Thoracic aorta (tissue), 2 donors: ENCODE results near the gene SENP2. TPM values are rescaled to one million over a fixed set of nuclear protein-coding genes. Genes with fewer than 3 reads are reported as not detected.

ENCODE experiments used
- ATAC-seq: fragments of 150-250 bp; one replicate; pipeline ENCODE4 v1.8.0; 2017; ENCODE audit warnings: low read depth; ENCODE audit not compliant: insufficient number of reproducible peaks, low FRiP score
- DNase-seq: peaks from one replicate; pipeline ENCODE4 v3.0.0-alpha.2; 2020; ENCODE audit warnings: low spot score
- H3K27ac ChIP-seq, 2 donors: fragments of 200-600 bp; sonication (generic); 1 replicate in 1 of 2; 2 replicates in 1 of 2; pipeline ENCODE4 v1.5.1; 2016; ENCODE audit warnings: mild to moderate bottlenecking in 2 of 2, moderate library complexity in 2 of 2
- H3K27me3 ChIP-seq: fragments of 200-600 bp; sonication (generic); replicated peaks from 2 replicates; pipeline ENCODE4 v1.6.0; 2016; ENCODE audit warnings: mild to moderate bottlenecking; ENCODE audit not compliant: insufficient read depth
- H3K36me3 ChIP-seq: fragments of 200-600 bp; sonication (generic); one replicate; pipeline ENCODE4 v1.5.1; 2016
- H3K4me1 ChIP-seq, 2 donors: fragments of 200-600 bp; sonication (generic); 1 replicate in 1 of 2; 2 replicates in 1 of 2; pipeline versions ENCODE4 v1.5.1 to v1.6.0; 2016; ENCODE audit warnings: low read depth in 2 of 2, mild to moderate bottlenecking in 1 of 2; ENCODE audit not compliant: control insufficient read depth in 1 of 2
- H3K4me3 ChIP-seq: fragments of 200-600 bp; sonication (generic); 2 replicates; pipeline ENCODE4 v1.5.1; 2016; ENCODE audit warnings: mild to moderate bottlenecking
- H3K9me3 ChIP-seq: fragments of 200-600 bp; sonication (generic); 2 replicates; pipeline ENCODE4 v1.5.1; 2016
- total RNA-seq, 2 donors: library from RNA; depleted of rRNA; stranded (reverse); fragments of >200 nt; gene quantifications; one replicate each; pipeline versions ENCODE4 v1.1.0 to v1.2.3, GENCODE V29; 2016
- TF ChIP-seq, protein P1 (sequence below): fragments of 200-600 bp; sonication (generic); IDR thresholded peaks from one replicate; pipeline ENCODE4 v1.5.1; 2019; ENCODE audit warnings: antibody characterized with exemption

Gene SENP2
- 10 to 100 TPM; 23.2 to 49.0 TPM for total RNA-seq

DNA sequence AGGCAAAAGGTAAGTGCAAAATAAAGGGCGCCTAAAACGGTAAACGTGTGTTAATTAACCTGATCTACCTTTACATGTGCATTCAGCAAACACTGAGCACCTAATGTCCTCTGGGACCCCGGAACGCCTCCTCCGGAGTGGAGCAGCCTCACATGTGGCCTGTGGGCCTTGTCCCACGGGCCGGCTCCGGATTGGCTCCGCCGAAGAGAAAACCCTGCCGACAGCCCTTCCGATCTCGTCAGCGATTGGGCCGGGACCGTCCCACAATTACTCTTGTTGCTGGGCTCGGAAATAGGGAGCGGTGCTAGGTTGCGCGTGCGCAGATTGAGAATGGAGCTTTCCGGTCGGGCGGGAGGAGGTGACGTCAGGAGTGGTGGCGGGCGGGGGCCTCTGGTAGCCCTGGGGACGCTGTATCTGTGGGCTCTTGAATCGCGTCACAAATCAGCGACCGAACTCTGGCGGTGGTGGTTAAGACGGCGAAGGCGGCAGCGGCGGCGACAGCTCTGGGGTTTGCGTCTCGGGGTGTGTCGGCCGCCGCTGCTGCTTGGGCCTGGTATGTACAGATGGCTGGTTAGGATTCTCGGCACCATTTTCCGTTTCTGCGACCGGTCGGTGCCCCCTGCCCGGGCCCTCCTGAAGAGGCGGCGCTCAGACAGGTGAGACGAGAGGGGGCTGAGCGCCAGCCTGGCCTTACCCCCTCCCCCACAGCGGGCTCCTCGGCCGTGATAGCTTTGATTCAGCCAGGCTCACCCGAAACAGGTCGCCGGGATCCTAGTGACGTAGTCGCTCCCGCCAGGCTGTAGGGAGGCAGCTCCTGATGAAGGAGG lies at the start of gene SENP2:
TSS of gene SENP2 (plus strand) at position 437 of the 827 bp plus-strand sequence. CDS start at position 556, 119 bp downstream.
- TF ChIP-seq, protein P1, sequence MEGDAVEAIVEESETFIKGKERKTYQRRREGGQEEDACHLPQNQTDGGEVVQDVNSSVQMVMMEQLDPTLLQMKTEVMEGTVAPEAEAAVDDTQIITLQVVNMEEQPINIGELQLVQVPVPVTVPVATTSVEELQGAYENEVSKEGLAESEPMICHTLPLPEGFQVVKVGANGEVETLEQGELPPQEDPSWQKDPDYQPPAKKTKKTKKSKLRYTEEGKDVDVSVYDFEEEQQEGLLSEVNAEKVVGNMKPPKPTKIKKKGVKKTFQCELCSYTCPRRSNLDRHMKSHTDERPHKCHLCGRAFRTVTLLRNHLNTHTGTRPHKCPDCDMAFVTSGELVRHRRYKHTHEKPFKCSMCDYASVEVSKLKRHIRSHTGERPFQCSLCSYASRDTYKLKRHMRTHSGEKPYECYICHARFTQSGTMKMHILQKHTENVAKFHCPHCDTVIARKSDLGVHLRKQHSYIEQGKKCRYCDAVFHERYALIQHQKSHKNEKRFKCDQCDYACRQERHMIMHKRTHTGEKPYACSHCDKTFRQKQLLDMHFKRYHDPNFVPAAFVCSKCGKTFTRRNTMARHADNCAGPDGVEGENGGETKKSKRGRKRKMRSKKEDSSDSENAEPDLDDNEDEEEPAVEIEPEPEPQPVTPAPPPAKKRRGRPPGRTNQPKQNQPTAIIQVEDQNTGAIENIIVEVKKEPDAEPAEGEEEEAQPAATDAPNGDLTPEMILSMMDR: no peak
- peak within 1 kb of the TSS; percentile 85 for H3K4me3 ChIP-seq
- peak; percentile 98 for DNase-seq
- no peaks in the 10 kb centered on the region for H3K27me3 ChIP-seq
- no peaks in the 10 kb centered on the region for H3K36me3 ChIP-seq
- ATAC-seq: peak; percentile 99
- peaks cover 16 to 37% of the 10 kb centered on the region in 2 donors for H3K4me1 ChIP-seq
- no peaks in the 10 kb centered on the region for H3K9me3 ChIP-seq
- H3K27ac ChIP-seq: peak within 1 kb of the TSS; percentile 83 to 92

DNA sequence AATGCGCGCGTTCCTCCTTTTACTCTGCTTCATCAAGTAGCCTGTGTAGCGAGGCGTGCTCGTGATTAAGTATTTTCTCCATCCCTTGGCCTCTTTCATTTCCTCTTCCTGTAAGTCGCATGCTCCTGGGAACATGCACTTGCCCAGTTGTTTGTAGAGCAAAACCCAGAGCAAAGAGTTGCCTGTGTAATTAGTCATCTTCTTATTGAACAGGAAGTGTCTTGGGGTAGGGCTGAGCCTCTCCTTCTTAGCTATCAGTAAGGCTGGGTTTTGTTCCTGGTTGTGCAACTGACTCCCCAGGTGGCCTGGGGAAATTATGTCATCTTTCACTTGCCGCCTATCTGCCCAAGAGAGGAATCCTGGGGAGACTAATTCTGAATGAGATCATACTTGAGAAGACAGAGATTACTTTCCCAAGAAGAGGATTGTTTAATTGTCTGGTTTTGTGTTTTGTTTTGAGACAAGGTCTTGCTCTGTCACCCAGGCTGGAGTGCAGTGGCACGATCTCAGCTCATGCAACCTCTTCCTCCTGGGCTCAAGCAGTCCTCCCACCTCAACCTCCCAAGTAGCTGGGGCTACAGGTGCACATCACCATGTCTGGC lies 48.6 kb upstream of the SENP2 start:
- Histone ChIP-seq H3K4me1 (no peaks in the 10 kb centered on the region), H3K36me3 (no peaks in the 10 kb centered on the region), H3K4me3 (no peak overlapping the region), H3K27me3 (no peaks in the 10 kb centered on the region), H3K27ac (no peak overlapping the region), H3K9me3 (no peaks in the 10 kb centered on the region)
- DNase-seq (peak; percentile 4), ATAC-seq (peak; percentile 67)
- TF ChIP-seq, protein P1: no peak

DNA sequence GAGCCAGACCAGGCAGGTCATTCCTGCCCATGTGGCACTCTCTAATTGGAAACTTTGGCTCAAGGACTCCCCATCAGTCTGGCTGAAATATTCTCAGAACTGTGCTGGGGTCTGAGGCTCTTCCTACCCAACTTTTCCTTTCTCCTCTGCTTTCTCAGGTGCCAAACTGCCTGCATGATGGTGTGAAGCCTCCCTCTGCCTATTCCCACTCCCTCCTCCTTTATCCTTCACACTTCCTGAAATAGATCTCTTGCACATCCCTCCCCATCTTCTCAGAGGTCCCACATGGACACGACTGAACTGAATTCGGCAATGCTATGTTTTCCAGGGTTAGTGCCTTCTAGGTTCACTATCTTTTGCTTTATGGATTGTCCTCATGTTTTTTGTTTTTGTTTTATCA lies 46.2 kb upstream of the SENP2 start:
- H3K4me1 ChIP-seq: no peaks in the 10 kb centered on the region

DNA sequence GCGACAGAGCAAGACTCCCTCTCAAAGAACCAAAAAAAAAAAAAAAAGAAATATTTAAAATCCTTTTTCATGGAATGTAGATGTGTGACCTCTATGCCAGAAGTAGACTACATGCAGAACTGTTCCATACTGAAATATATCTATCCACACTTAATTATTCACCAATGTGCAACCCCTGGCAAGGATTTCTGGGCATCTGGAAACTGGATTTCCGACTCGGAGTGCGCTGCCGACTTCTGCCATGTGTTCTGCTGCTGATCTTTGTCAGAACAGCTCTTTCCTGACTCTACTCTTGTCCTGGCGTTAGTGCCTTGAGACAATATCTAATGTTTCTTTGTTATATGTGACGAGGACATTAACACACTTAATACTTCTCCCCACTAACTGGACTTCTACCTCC lies 45.4 kb upstream of the SENP2 start:
- Histone ChIP-seq H3K27me3 (no peaks in the 10 kb centered on the region), H3K4me3 (no peak overlapping the region), H3K9me3 (no peaks in the 10 kb centered on the region), H3K4me1 (no peaks in the 10 kb centered on the region), H3K27ac (no peak overlapping the region), H3K36me3 (no peaks in the 10 kb centered on the region)
- DNase-seq: no peak
- no peak for ATAC-seq
- TF ChIP-seq, protein P1: no peak

More for the DNA sequence above, 46.2 kb upstream of the SENP2 start:
- TF ChIP-seq, protein P1: no peak
- Histone ChIP-seq H3K36me3 (no peaks in the 10 kb centered on the region), H3K27me3 (no peaks in the 10 kb centered on the region), H3K9me3 (no peaks in the 10 kb centered on the region), H3K4me3 (no peak overlapping the region), H3K27ac (no peak overlapping the region)
- no peak for DNase-seq
- no peak for ATAC-seq

DNA sequence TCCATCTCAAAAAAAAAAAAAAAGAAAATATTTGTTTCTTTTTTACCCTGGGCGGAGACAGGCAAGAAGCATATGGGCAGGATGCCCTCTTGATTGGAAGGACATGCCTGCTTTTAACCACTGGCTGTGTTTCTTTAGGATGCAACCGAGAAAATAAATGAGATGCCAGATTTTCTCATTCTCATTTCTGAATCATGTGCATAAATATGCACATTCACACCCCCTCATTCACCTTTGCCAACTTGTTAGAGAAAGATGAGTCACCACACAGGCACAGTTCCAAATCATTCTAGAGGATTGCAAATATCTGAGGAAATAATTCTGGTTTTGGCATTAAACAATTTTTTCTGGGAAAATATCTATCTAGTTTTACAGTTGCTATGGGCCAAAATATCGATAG lies 37.0 kb upstream of the SENP2 start:
- H3K4me1 ChIP-seq: peaks cover 9 to 19% of the 10 kb centered on the region in 2 donors
- H3K36me3 ChIP-seq: no peaks in the 10 kb centered on the region
- peak overlapping the region; percentile 29 for H3K4me3 ChIP-seq
- H3K27me3 ChIP-seq: no peaks in the 10 kb centered on the region
- H3K27ac ChIP-seq: peak overlapping the region; percentile 53 to 59
- TF ChIP-seq, protein P1: no peak
- no peaks in the 10 kb centered on the region for H3K9me3 ChIP-seq
- ATAC-seq (peak; percentile 57), DNase-seq (peak; percentile 74)
